Heart right ventricle (tissue), 16 donors: ENCODE measurements around the gene HOXB9. TPM values are rescaled to one million over a fixed set of nuclear protein-coding genes. Genes with fewer than 3 reads are reported as not detected.
A peak's percentile ranks its signal among the peaks of the same experiment; 100 is the strongest.

ENCODE experiments used
- ATAC-seq, 8 donors: fragments of 200-7000 bp; cut with Tn5 transposase; one replicate each; pipeline ENCODE4 v1.9.1; 2020; ENCODE audit warnings: mild to moderate bottlenecking in 8 of 8, moderate library complexity in 8 of 8, moderate number of reproducible peaks in 1 of 8
- DNase-seq, 2 donors: peaks; one replicate each; pipeline ENCODE4 v3.0.0-alpha.2; 2020
- H3K27ac ChIP-seq, 10 donors: fragments of 200-600 bp; sonication (generic) in 2 of 10; one replicate each; pipeline versions ENCODE4 v1.5.0 to v1.8.0; 2020 to 2022; ENCODE audit warnings: mild to moderate bottlenecking in 3 of 10
- H3K27me3 ChIP-seq, 7 donors: fragments of 200-600 bp; one replicate each; pipeline ENCODE4 v1.8.0; 2021 to 2022; ENCODE audit warnings: mild to moderate bottlenecking in 2 of 7
- H3K36me3 ChIP-seq, 9 donors: fragments of 200-600 bp; sonication (generic) in 1 of 9; one replicate each; pipeline versions ENCODE4 v1.5.0 to v1.8.0; 2020 to 2022; ENCODE audit warnings: mild to moderate bottlenecking in 2 of 9
- H3K4me1 ChIP-seq, 9 donors: fragments of 200-600 bp; sonication (generic) in 1 of 9; one replicate each; pipeline versions ENCODE4 v1.5.0 to v1.8.0; 2020 to 2022; ENCODE audit warnings: mild to moderate bottlenecking in 4 of 9
- H3K4me3 ChIP-seq, 10 donors: fragments of 200-600 bp; sonication (generic) in 2 of 10; one replicate each; pipeline versions ENCODE4 v1.5.0 to v1.8.0; 2020 to 2022; ENCODE audit warnings: mild to moderate bottlenecking in 7 of 10, moderate library complexity in 2 of 10
- H3K9me3 ChIP-seq, 11 donors: fragments of 200-600 bp in 10 of 11; sonication (generic) in 2 of 11; one replicate each; pipeline versions ENCODE4 v1.5.0 to v1.8.0; 2013 to 2022; ENCODE audit warnings: mild to moderate bottlenecking in 2 of 11, control low read depth in 1 of 11, moderate library complexity in 1 of 11
- WGBS, 2 donors: extraction: QIAGEN DNeasy Blood & Tissue Kit; methylation state at CpG; one replicate each; pipeline ENCODE4 v1.1.7; 2013; ENCODE audit warnings: inconsistent platforms in 1 of 2; 5-methylcytosine and 5-hydroxymethylcytosine counted together
- intact Hi-C, 10 donors: fragments of 100-400 bp; cut with DNase I; formaldehyde crosslinking; loops; one replicate each; pipeline versions ENCODE4 v1.11.1 to v1.14.2; 2022
- polyA plus RNA-seq, 2 donors: library from polyadenylated mRNA; stranded (reverse); fragments of 200-250 nt; gene quantifications; one replicate each; pipeline ENCODE4 v1.2.3, GENCODE V29; 2013
- total RNA-seq, 10 donors: library from RNA; stranded (reverse); fragmentation: NEBNext Ultra II Directional in 3 of 10; extraction: Animal tissue kit (Norgen Biotek cat#: 25700) in 3 of 10; gene quantifications; one replicate each; pipeline versions ENCODE4 v1.2.1 to v1.2.4, GENCODE V29; 2021 to 2023
- TF ChIP-seq, protein P1 (sequence below), 9 donors: fragments of 200-600 bp; sonication (generic) in 2 of 9; IDR thresholded peaks; one replicate each; pipeline versions ENCODE4 v1.5.0 to v1.8.0; 2021 to 2022; ENCODE audit warnings: antibody characterized with exemption in 9 of 9, mild to moderate bottlenecking in 5 of 9, moderate library complexity in 1 of 9
- donor health status: Arrhythmogenic right ventricular cardiomyopathy.
- donor health status: ischemic (EF 13 %, LVEDD 7.1; RV severe dilation, severe dysfunction).
- donor health status: healthy with polysubstance abuse.
- donor health status: DM: no; HTN: yes; CAD: no.
- donor health status: DM: no; HTN: no; CAD: no.
- donor health status: ischemic (EF 25% LVEDD 6.9; RV normal size, moderate dysfunction).
- donor health status: ischemic (EF 25% LVEDD 5.7; RV mildly dilated, moderate dysfunction).
- donor health status: healthy.
- donor health status: DM: yes; HTN: yes; CAD: no.
- donor health status: Ischemic cardiomyopathy.
- donor health status: ischemic (EF 35%, LVEDD 5.7; RV mildly dilated, moderate dysfunction).
- donor health status: nonischemic (EF 11% LVEDD 7.7; RV severe dilation, severe dysfunction).
- donor health status: DM: yes; HTN: yes; CAD: no.
- donor health status: PGD.
- donor health status: ischemic (EF 29% LVEDD 5.4; RV normal size, mild dysfunction).
- donor health status: nonischemic (EF 23%, LVEDD 6.1; RV moderate dilation, normal function).

The HOXB9 gene
- total and polyA plus RNA-seq, 12 donors: not detected

DNA sequence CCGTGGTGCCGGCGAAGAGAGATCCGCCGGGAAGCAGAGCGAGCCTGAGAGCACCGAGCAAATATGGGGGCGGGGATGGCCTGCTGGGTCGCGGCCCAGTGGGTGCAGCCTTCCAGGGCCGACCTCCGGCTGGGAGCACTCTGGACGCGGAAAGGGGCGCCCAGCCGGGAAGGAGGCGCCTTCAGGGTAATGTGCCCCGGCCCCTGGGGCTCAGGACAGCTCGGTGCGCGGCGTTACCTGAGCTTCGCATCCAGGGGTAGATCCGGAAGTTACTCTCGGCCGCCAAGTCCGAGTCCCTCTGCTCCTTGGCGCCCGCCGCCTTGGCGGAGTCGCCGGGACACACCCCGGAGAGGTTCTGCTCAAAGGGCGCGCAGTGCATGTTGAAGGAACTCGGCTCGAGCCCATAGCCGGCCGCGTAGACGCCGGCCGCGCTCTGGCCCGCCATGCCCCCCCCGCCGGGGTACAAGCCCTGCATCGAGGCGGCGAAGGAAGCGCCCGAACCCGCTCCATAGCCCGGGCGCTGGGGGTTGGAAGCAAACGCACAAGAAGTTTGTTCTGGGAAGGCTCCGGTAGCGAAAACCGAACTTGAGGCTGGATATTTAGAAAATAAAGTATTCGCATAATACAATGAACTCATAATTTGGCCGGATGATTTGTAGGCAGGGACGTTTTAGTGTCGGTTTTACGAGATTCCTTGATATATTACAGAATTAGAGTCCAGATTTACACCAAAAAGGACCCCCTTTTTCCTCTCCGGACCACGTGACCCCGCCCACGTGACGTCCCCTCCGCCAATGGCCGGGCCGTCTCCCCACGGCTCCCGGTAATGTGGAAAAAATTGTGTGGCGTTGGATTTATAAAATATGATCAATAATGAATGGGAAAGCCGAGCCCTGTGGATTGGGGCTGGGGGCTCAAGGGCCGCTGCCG is 15.6 kb downstream of the HOXB9 start, which contains the start of gene HOXB7:
TSS of gene HOXB7 (minus strand) at position 736 of the 930 bp plus-strand sequence. CDS start at position 637, 99 bp downstream.
- TF ChIP-seq, protein P1, sequence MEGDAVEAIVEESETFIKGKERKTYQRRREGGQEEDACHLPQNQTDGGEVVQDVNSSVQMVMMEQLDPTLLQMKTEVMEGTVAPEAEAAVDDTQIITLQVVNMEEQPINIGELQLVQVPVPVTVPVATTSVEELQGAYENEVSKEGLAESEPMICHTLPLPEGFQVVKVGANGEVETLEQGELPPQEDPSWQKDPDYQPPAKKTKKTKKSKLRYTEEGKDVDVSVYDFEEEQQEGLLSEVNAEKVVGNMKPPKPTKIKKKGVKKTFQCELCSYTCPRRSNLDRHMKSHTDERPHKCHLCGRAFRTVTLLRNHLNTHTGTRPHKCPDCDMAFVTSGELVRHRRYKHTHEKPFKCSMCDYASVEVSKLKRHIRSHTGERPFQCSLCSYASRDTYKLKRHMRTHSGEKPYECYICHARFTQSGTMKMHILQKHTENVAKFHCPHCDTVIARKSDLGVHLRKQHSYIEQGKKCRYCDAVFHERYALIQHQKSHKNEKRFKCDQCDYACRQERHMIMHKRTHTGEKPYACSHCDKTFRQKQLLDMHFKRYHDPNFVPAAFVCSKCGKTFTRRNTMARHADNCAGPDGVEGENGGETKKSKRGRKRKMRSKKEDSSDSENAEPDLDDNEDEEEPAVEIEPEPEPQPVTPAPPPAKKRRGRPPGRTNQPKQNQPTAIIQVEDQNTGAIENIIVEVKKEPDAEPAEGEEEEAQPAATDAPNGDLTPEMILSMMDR (IDR thresholded peaks at IDR 0.05): no peak
- Histone ChIP-seq H3K27ac (peak within 1 kb of the TSS in 1 of 10 donors; percentile 73), H3K4me1 (peaks cover 9 to 48% (median 37%) of the 10 kb centered on the region in 9 donors), H3K27me3 (peaks cover 91 to 100% (median 100%) of the 10 kb centered on the region in 7 donors), H3K36me3 (peaks cover 0 to 2% (median 0%) of the 10 kb centered on the region in 9 donors), H3K9me3 (no peaks in the 10 kb centered on the region), H3K4me3 (peak within 1 kb of the TSS; percentile 4 to 67 (median 40))
- intact Hi-C loops: loop anchor here in 9 of 10 donors (10.0 kb wide), 4 partner anchors 276 to 586 kb away; no protein-coding TSS in a partner anchor
- ATAC-seq: peak in 5 of 8 donors; percentile 19 to 56 (median 30)
- 2% methylated on average over 79 of the region's 79 CpGs for WGBS, 2 donors
- peak; percentile 27 to 57 for DNase-seq

DNA sequence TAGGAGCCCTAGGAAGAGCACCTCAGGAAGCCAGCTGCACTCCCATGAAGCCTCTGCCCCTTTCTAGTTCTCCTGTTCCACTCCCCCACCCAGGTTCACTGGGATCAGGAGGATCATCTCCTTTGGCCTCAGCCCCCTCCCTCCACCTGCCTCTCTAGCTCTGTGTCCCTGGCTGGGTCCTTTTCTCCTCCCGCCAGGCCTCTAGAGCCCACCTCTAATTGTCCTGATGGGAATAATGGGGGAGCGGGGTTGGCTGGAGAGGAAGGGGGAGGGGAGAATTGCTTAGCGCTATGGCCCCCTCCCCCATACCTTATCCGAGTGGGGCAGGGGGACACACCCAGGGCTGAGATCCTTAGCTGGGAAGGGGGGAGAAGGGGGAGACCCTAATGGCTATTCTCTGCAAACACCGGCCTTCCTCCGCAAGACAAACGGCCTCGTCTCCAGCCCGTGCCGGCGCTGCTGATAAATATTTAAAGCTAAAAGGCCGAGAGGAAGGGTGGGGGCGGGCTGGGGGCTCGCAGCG is 16.3 kb downstream of the HOXB9 start:
- TF ChIP-seq, protein P1 (IDR thresholded peaks at IDR 0.05): no peak
- 1 to 6% methylated on average over 12 to 15 of the region's 15 CpGs for WGBS, 2 donors
- H3K4me1 ChIP-seq: peaks cover 9 to 47% (median 37%) of the 10 kb centered on the region in 9 donors
- peak overlapping the region in 9 of 10 donors; percentile 4 to 67 (median 47) for H3K4me3 ChIP-seq
- peak overlapping the region in 1 of 10 donors; percentile 73 for H3K27ac ChIP-seq
- ATAC-seq (no peak), DNase-seq (no peak)
- H3K9me3 ChIP-seq: no peaks in the 10 kb centered on the region
- H3K27me3 ChIP-seq: peaks cover 96 to 100% (median 100%) of the 10 kb centered on the region in 7 donors
- no peaks in the 10 kb centered on the region for H3K36me3 ChIP-seq
- intact Hi-C loops: loop anchor here in 9 of 10 donors (10.0 kb wide), 4 partner anchors 275 to 585 kb away; no protein-coding TSS in a partner anchor

DNA sequence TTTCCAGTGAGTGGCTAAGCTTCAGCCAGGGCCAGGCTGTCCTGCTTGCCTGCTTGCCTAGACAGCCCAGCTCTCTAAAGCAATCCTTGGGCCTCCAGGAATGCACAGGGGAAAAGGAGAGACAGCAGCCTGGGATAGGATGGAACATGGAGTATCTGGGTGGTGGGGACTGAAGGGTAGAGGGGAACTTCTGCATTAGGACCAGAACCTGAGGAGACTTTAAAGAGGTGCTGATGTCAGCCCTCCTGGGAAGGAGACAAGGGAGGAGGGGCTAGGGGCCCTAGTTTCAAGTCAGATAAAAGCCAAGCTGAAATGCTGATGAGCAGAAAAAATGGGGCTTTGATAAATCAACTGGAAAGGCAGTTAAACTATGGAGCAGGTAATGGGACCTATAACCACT is 17.1 kb downstream of the HOXB9 start:
- Histone ChIP-seq H3K27me3 (peaks cover 88 to 100% (median 100%) of the 10 kb centered on the region in 7 donors), H3K4me3 (no peak overlapping the region), H3K36me3 (no peaks in the 10 kb centered on the region), H3K9me3 (no peaks in the 10 kb centered on the region), H3K4me1 (peaks cover 8 to 39% (median 33%) of the 10 kb centered on the region in 9 donors), H3K27ac (no peak overlapping the region)
- no peak for DNase-seq
- intact Hi-C loops: no loop called here
- TF ChIP-seq, protein P1 (IDR thresholded peaks at IDR 0.05): no peak
- no peak for ATAC-seq

DNA sequence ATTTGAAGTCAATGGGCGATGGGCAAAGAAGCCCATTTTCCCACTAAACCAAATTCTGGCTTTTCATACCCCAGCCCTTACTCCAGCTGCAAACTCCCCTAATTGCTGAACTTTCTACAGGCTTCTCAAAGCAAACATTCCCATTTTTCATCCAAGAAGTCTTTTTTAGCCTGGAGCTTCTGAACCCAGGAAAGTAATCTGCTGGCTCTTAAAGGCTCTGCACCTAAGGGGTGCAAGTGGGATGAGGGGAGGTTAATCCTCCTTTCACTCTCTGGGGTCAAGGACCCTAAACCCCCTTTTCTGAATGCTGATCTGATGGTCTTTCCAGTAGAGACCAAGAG is 17.7 kb downstream of the HOXB9 start:
- Histone ChIP-seq H3K4me3 (no peak overlapping the region), H3K27me3 (peaks cover 87 to 100% (median 100%) of the 10 kb centered on the region in 7 donors), H3K36me3 (no peaks in the 10 kb centered on the region), H3K27ac (no peak overlapping the region), H3K4me1 (peaks cover 8 to 34% (median 30%) of the 10 kb centered on the region in 9 donors), H3K9me3 (peaks cover 0 to under 1% (median 0%) of the 10 kb centered on the region in 11 donors)
- intact Hi-C loops: no loop called here
- TF ChIP-seq, protein P1 (IDR thresholded peaks at IDR 0.05): no peak
- WGBS, 2 donors: 59 to 71% methylated on average over 1 of the region's 1 CpG
- DNase-seq (no peak), ATAC-seq (no peak)
